Amniotic stem cell (primary cell): Measurements from ENCODE around the gene ABLIM2.

ENCODE experiments used
- DNase-seq: peaks from one replicate; lab custom pipeline; 2025; lab: John Stamatoyannopoulos, UW

The ABLIM2 gene

GRCh38 chr4:8069102-8069752, 89.4 kb downstream of the ABLIM2 start:
- DNase-seq, result no peak

- DNase-seq, result no peak
These were observed 90.4 kb downstream of the ABLIM2 start for GRCh38 chr4:8067945-8068896.

GRCh38 chr4:8067274-8067936, 91.2 kb downstream of the ABLIM2 start:
- DNase-seq, result no peak

- no peak for DNase-seq
These were observed 92.2 kb downstream of the ABLIM2 start for GRCh38 chr4:8066336-8066931.

GRCh38 chr4:8063974-8064563, 94.5 kb downstream of the ABLIM2 start:
- DNase-seq, result no peak

- no peak for DNase-seq
These were observed 97.0 kb downstream of the ABLIM2 start for GRCh38 chr4:8061573-8061972.

GRCh38 chr4:8061145-8061544, 97.5 kb downstream of the ABLIM2 start:
- no peak for DNase-seq

GRCh38 chr4:8060632-8061031, 98.0 kb downstream of the ABLIM2 start:
- no peak for DNase-seq

GRCh38 chr4:8058031-8058479, 100.6 kb downstream of the ABLIM2 start:
- no peak for DNase-seq

- no peak for DNase-seq
These were observed 103.4 kb downstream of the ABLIM2 start for GRCh38 chr4:8055206-8055605.

- no peak for DNase-seq
These were observed 104.7 kb downstream of the ABLIM2 start for GRCh38 chr4:8053688-8054449.

GRCh38 chr4:8052160-8052691, 106.4 kb downstream of the ABLIM2 start:
- no peak for DNase-seq

GRCh38 chr4:8051644-8052043, 107.0 kb downstream of the ABLIM2 start:
- no peak for DNase-seq

- DNase-seq, result no peak
These were observed 107.9 kb downstream of the ABLIM2 start for GRCh38 chr4:8050555-8051206.

GRCh38 chr4:8050180-8050554, 108.4 kb downstream of the ABLIM2 start:
- DNase-seq, result no peak

GRCh38 chr4:8048856-8049676, 109.5 kb downstream of the ABLIM2 start:
- DNase-seq, result no peak

GRCh38 chr4:8047837-8048678, 110.6 kb downstream of the ABLIM2 start:
- no peak for DNase-seq

- no peak for DNase-seq
These were observed 111.6 kb downstream of the ABLIM2 start for GRCh38 chr4:8046925-8047541.
